Urinary bladder (tissue), 4 donors: ENCODE data around the gene IL1RL1. TPM values are rescaled to one million over a fixed set of nuclear protein-coding genes. Genes with fewer than 3 reads are reported as not detected.

Source experiments
- DNase-seq: peaks from one replicate; pipeline ENCODE4 v3.0.0-alpha.2; 2015; ENCODE audit errors: extremely low spot score
- H3K27ac ChIP-seq: one replicate; pipeline ENCODE4 v1.5.1; 2013; ENCODE audit warnings: low read depth, mild to moderate bottlenecking, moderate library complexity
- H3K36me3 ChIP-seq: one replicate; pipeline ENCODE4 v1.6.1; 2013; ENCODE audit warnings: mild to moderate bottlenecking, moderate library complexity; ENCODE audit not compliant: insufficient read depth
- H3K4me1 ChIP-seq: one replicate; pipeline ENCODE4 v1.6.1; 2013; ENCODE audit warnings: mild to moderate bottlenecking, moderate library complexity; ENCODE audit not compliant: insufficient read depth
- H3K4me3 ChIP-seq: one replicate; pipeline ENCODE4 v1.5.1; 2013; ENCODE audit warnings: low read depth, low read length
- WGBS: extraction: QIAGEN DNeasy Blood & Tissue Kit; methylation state at CpG from one replicate; pipeline ENCODE4 v1.1.7; 2013; 5-methylcytosine and 5-hydroxymethylcytosine counted together
- polyA plus RNA-seq: library from polyadenylated mRNA; stranded (reverse); fragments of 200-250 nt; gene quantifications from one replicate; pipeline ENCODE4 v1.2.3, GENCODE V29; 2013
- total RNA-seq: library from RNA; depleted of rRNA; stranded (reverse); fragments of >200 nt; gene quantifications from one replicate; pipeline ENCODE4 v1.2.3, GENCODE V29; 2014
- donor health status: healthy with polysubstance abuse.
- donor health status: healthy.

Gene IL1RL1
- total and polyA plus RNA-seq, 2 donors = 7.3 to 12.8 TPM

DNA sequence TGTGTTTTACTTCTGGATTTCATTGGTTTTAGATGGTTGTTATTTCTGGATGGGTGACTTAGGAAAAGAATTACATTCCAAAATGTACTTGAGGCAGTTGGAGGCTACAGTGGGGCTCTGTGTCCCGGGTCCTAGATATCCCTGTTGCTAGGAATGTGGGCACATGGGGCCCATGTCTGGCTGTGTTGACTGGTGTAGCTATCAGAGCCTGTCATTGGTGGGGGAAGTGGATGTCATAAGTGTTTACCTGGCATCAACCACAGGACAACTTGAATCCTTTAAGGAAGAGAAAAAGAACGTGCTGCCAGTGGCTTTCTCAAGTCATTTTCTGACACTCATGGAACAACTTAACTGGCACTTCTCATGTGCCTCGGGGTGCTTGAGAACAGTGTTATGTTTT is 74.6 kb downstream of the IL1RL1 start:
- H3K4me1 ChIP-seq = no peaks in the 10 kb centered on the region
- H3K4me3 ChIP-seq = no peak overlapping the region
- H3K27ac ChIP-seq = no peak overlapping the region
- DNase-seq = no peak
- no peaks in the 10 kb centered on the region for H3K36me3 ChIP-seq
- WGBS = 75% methylated on average over 3 of the region's 3 CpGs

DNA sequence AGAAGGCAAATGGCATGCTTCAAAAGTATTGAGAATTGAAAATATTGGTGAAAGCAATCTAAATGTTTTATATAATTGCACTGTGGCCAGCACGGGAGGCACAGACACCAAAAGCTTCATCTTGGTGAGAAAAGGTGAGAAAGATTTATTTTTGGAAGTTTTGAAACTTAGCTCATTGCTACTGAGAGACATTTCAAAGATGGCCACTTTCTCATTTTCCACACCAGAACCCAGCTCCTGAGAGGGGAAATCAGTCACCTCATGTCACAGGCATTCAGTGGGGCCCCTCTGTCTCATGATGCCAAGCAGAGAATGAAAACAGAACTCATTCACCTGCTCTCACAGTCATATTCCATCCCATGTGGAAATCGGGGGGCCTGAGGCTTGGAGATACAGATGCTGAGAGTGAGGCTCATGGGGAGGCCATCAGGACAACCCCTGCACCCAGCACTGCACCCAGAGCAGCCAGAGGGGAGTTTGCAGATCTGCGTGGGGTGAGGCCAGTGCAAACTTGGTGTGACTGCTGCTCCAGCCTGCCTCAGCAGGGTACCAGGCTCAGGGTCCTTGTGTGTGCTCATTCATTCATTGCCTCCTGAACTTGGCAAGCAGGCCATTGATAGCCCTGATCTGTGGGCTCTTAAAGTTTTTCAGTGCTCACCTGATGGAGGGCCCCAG is 75.6 kb downstream of the IL1RL1 start:
- Histone ChIP-seq H3K4me3 (no peak overlapping the region), H3K36me3 (no peaks in the 10 kb centered on the region), H3K4me1 (no peaks in the 10 kb centered on the region), H3K27ac (no peak overlapping the region)
- no peak for DNase-seq
- WGBS = 82% methylated on average over 3 of the region's 3 CpGs

DNA sequence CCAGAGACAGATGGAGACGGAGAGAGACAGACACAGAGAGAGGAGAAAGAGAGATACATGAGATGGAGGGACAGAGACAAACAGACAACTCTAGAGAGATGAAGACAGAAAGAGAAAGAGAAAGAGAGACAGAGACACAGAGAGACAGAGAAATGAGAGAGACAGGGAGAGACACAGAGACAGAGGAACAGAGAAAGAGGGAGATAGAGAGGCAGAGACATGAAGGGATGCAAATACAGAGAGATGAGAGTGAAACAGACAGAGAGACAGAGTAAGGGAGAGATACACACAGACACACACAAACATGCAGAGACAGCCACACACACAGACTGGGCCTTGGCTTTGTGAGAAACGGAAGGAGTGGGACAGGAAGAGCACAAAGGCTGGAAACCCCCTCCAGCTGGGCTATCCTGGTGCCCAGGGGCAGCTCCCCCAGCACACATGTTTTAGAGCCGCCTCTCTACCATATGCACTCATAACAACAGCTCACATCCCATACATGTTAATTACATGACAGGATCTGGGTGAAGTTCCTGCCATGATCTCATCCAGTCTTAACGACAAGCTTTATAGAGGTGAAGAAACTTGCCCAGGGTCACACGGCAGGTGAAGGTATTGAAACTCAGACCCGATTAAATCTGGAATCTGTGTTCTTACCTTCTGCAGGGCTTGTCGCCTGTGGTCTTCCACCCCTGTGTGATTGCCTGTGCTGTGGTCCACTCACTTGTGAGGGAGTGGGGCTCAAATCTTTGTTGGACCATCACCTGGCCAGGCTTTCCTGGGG is 76.6 kb downstream of the IL1RL1 start:
- no peak for DNase-seq
- Histone ChIP-seq H3K36me3 (no peaks in the 10 kb centered on the region), H3K4me3 (no peak overlapping the region), H3K27ac (no peak overlapping the region), H3K4me1 (no peaks in the 10 kb centered on the region)
- 85% methylated on average over 7 of the region's 7 CpGs for WGBS

DNA sequence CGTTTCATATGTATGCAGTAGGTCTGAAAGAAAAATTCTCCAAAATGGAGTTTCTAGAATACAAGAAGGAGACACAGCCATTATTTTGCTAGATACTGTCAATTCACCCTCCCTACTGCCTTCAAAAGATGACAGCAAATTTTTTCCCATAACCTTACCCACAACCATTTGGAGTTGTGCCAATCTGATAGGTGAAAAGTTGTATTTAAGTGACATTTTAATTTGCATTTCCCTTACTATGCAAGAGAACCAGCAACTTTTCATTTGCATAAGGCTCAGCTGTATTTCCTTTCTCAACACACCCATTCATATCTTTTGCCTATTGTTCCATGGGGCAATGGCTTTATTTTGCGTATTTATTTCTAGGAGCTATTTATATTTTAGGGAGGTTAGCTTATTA is 80.2 kb downstream of the IL1RL1 start:
- Histone ChIP-seq H3K4me3 (no peak overlapping the region), H3K36me3 (no peaks in the 10 kb centered on the region), H3K4me1 (no peaks in the 10 kb centered on the region), H3K27ac (no peak overlapping the region)
- DNase-seq = no peak
- WGBS = 58% methylated on average over 2 of the region's 2 CpGs

DNA sequence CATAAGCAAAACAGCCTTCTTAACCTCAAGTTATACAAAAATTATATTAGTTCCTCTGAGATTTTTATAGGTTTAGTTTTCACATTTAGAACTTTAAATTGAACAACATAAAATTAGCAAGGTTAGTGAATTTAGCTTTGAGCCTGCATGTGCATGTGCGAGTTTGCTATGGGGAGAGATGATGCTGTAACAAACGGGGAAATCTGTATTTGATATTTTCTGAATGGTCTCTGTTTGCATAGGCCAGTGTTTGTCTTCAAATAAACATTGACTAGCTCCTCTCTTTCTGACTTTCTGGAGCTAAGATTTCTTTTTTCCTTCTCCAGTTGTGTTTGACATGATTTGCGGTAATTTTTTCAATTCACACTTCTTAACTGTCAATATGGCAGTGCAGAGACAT is 80.7 kb downstream of the IL1RL1 start:
- DNase-seq = no peak
- WGBS = 67% methylated on average over 3 of the region's 3 CpGs

GRCh38 chr2:102392942-102393341 is 81.6 kb downstream of the IL1RL1 start:
- no peaks in the 10 kb centered on the region for H3K4me1 ChIP-seq
- no peak for DNase-seq
- no peak overlapping the region for H3K4me3 ChIP-seq
- no peaks in the 10 kb centered on the region for H3K36me3 ChIP-seq
- 20% methylated on average over 1 of the region's 1 CpG for WGBS
- no peak overlapping the region for H3K27ac ChIP-seq

More for the DNA sequence above, 80.7 kb downstream of the IL1RL1 start:
- Histone ChIP-seq H3K27ac (no peak overlapping the region), H3K36me3 (no peaks in the 10 kb centered on the region), H3K4me1 (no peaks in the 10 kb centered on the region), H3K4me3 (no peak overlapping the region)

DNA sequence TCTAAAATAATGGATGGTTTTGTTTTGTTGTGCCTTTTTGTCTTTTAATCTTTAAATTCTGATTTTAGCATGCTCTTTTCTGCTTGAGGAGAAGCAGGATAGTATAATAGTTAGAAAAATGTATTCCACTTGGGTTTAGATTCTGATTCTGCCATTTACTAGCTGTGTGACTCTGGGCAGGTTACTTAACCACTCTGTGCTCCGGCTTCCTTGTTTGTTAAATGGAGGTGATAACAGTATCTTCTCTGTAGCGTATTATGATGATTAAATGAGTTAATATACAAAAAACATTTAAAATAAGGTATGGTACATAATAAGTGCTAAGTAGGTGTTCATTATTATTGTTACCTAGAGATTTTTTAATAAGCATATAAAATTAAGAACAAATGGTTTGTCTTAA is 84.6 kb downstream of the IL1RL1 start:
- no peak for DNase-seq
- H3K36me3 ChIP-seq = no peaks in the 10 kb centered on the region
- no peaks in the 10 kb centered on the region for H3K4me1 ChIP-seq

DNA sequence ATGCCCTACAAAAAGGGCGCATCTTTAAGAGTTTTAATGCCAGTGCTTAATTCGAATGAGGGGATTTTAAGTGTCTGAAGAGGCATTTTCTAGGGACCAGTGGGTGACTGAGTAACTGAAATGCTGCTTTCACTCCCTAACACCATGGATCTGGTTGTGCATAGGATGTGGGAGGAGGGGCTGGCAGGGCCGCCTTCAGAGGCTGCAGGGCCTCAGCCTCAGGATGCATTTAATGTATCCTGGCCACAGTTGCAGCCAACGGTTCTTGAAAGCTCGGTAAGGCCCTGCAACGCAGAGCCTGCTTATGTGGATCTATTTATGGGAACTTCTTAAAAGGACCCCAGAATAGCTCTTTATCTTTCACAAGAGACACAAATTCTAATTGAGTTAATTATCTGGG is 85.8 kb downstream of the IL1RL1 start:
- Histone ChIP-seq H3K4me3 (no peak overlapping the region), H3K36me3 (no peaks in the 10 kb centered on the region), H3K27ac (no peak overlapping the region), H3K4me1 (no peaks in the 10 kb centered on the region)
- WGBS = 58% methylated on average over 6 of the region's 6 CpGs
- DNase-seq = no peak

More for the DNA sequence above, 84.6 kb downstream of the IL1RL1 start:
- no peak overlapping the region for H3K4me3 ChIP-seq
- WGBS = 83% methylated on average over 2 of the region's 2 CpGs
- H3K27ac ChIP-seq = no peak overlapping the region

DNA sequence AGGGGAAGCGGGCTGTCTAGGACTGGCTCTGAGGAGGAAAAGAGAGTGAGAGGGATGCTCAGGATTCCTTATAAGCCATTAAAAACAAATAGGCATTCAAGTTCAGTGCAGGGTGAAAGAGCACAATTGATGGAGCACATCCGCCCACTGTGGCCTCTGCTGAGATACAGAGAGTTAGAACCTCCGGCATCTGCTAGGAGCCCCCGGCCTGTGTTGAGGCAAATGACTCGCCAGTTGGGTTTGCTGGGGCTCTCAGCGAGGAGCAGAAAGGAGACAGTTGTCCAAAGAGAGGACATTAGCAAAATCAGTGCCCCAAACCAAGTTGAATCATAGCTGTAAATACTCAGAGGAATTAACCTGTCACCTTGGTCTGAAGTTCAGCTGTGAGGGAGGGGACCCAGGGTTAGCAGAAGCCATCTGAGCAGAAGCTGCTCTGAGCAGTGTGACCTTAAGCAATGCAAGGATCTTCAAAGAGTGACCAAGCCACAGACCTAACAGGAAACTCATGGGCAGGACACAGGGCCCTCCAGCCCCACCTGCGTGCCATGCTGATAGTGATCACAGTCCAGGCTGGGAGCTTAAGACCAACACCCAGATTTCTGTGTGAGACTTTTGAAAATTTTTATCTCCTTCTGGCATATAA is 88.3 kb downstream of the IL1RL1 start:
- no peak for DNase-seq
- Histone ChIP-seq H3K27ac (no peak overlapping the region), H3K4me1 (no peaks in the 10 kb centered on the region), H3K36me3 (no peaks in the 10 kb centered on the region), H3K4me3 (no peak overlapping the region)
- WGBS = 75% methylated on average over 7 of the region's 7 CpGs

DNA sequence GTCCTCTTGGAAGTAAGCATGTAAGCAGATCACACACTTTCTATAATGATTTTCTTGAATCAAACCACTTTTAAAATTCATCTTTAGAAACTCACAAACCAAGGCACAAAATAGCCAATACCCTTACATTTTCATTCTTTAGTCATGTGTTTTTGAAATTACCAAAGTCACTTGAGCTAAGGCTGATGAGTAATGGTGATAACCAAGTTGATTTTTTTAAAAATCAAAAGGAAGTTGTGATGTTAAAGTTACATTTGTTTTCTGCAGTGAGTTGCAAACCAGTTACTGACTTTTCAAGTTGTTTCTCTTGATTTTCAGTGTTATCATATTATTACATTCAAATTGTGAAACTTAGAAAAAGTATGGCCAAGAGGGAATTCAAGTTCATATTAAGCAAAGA is 90.1 kb downstream of the IL1RL1 start:
- no peak overlapping the region for H3K4me3 ChIP-seq
- H3K27ac ChIP-seq = no peak overlapping the region
- no peak for DNase-seq
- H3K4me1 ChIP-seq = no peaks in the 10 kb centered on the region
- H3K36me3 ChIP-seq = no peaks in the 10 kb centered on the region

Other genes starting within 250 kb of the IL1RL1 start
- gene IL1R1, start 168.8 kb upstream of the IL1RL1 start, total RNA-seq = 34.9 TPM
- 72.7 TPM for gene IL1R1, start 168.8 kb upstream of the IL1RL1 start, polyA plus RNA-seq
- gene IL1RL2, start 124.5 kb upstream of the IL1RL1 start, total RNA-seq = 0.90 TPM
- gene IL1RL2, start 124.5 kb upstream of the IL1RL1 start, polyA plus RNA-seq = 0.33 TPM
- 3.3 TPM for gene IL18R1, start 44.2 kb downstream of the IL1RL1 start, total RNA-seq
- 3.3 TPM for gene IL18R1, start 44.2 kb downstream of the IL1RL1 start, polyA plus RNA-seq
- 0.79 TPM for gene IL18RAP, start 111.6 kb downstream of the IL1RL1 start, total RNA-seq
- 0.41 TPM for gene IL18RAP, start 111.6 kb downstream of the IL1RL1 start, polyA plus RNA-seq
- gene SLC9A4, start 161.7 kb downstream of the IL1RL1 start, total RNA-seq = 2.9 TPM
- 0.22 TPM for gene SLC9A4, start 161.7 kb downstream of the IL1RL1 start, polyA plus RNA-seq